ENCODE results near the gene TRAPPC8. TPM values are rescaled to one million over a fixed set of nuclear protein-coding genes. Genes with fewer than 3 reads are reported as not detected.
"Not testable (repeated sequence)": the region's sequence is repeated elsewhere in the genome, so short reads cannot be mapped to it uniquely, and the experiment has no call there.

Gene TRAPPC8
- total and polyA plus RNA-seq, 11 donors, result 9.5 to 41.9 (median 29.4) TPM

DNA sequence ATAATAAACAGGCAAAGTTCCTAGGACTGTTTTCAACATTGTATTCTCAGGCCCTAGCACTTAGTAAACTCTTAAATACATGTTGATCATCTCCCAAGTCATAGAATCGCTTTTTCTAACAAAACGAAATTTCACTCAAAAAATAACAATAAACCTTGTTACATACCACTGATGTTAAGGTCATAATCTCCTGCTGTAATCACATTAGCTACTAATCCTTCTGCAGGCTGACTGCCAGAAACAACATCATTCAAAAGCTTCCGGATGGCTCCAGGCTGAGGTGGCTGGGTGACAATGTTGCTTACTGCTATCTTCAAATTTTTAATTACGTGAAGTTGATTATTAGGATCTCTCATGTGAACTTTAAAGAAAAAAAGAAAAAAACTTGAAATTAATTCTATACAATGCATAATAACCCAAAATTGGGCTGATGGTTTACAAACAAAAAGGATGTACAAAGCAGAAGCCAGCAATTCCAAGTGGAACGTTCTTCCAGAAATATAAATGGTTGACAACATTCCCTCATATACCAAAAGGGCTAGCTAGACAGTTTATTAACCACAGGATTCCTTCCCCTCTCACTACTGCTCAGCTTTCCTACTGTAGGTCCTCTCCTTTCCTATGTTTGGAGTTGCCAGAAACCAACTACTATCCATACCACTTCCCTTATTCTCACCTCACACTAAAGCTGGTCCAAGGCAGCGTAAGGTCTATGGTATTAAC, 11.6 kb downstream of the TRAPPC8 start:
- Histone ChIP-seq H3K27me3 (no peaks in the 10 kb centered on the region), H3K36me3 (peaks cover 0 to 65% (median 44%) of the 10 kb centered on the region in 9 donors), H3K27ac (no peak overlapping the region), H3K9me3 (no peaks in the 10 kb centered on the region), H3K4me1 (peaks cover 0 to 18% (median 6%) of the 10 kb centered on the region in 12 donors), H3K4me3 (no peak overlapping the region)
- intact Hi-C loops (cut with DNase I), result no loop called here
- TF ChIP-seq, protein P1, sequence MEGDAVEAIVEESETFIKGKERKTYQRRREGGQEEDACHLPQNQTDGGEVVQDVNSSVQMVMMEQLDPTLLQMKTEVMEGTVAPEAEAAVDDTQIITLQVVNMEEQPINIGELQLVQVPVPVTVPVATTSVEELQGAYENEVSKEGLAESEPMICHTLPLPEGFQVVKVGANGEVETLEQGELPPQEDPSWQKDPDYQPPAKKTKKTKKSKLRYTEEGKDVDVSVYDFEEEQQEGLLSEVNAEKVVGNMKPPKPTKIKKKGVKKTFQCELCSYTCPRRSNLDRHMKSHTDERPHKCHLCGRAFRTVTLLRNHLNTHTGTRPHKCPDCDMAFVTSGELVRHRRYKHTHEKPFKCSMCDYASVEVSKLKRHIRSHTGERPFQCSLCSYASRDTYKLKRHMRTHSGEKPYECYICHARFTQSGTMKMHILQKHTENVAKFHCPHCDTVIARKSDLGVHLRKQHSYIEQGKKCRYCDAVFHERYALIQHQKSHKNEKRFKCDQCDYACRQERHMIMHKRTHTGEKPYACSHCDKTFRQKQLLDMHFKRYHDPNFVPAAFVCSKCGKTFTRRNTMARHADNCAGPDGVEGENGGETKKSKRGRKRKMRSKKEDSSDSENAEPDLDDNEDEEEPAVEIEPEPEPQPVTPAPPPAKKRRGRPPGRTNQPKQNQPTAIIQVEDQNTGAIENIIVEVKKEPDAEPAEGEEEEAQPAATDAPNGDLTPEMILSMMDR (IDR thresholded peaks at IDR 0.05), result no peak
- no peak for TF ChIP-seq POLR2A (IDR thresholded peaks at IDR 0.05)
- ATAC-seq (peak in 1 of 4 donors; percentile 36), DNase-seq (no peak)
- 44 to 54% (median 49%) methylated on average over 6 of the region's 6 CpGs for WGBS, 4 donors

DNA sequence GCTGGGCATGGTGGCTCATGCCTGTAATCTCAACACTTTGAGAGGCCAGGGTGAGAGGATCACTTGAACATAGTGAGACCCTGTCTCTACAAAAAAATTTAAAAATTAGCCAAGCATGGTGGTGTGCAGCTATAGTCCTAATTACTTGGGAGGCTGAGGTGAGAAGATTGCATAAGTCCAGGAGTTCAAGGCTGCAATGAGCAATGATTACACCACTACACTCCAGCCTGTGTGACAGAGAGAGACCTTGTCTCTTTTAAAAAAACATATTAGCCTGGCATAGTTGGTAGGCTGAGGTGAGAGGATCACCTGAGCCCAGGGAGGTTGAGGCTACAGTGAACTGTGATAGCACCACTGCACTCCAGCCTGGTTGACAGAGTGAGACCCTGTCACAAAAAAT, 13.7 kb downstream of the TRAPPC8 start:
- DNase-seq, result no peak
- Histone ChIP-seq H3K27ac (no peak overlapping the region), H3K4me3 (no peak overlapping the region), H3K9me3 (no peaks in the 10 kb centered on the region), H3K27me3 (no peaks in the 10 kb centered on the region), H3K36me3 (peaks cover 0 to 63% (median 53%) of the 10 kb centered on the region in 9 donors), H3K4me1 (peaks cover 0 to 18% (median 6%) of the 10 kb centered on the region in 12 donors)
- intact Hi-C loops (cut with DNase I), result no loop called here
- ATAC-seq, result no peak
- TF ChIP-seq, protein P1 (IDR thresholded peaks at IDR 0.05), result no peak
- TF ChIP-seq POLR2A (IDR thresholded peaks at IDR 0.05), result no peak

DNA sequence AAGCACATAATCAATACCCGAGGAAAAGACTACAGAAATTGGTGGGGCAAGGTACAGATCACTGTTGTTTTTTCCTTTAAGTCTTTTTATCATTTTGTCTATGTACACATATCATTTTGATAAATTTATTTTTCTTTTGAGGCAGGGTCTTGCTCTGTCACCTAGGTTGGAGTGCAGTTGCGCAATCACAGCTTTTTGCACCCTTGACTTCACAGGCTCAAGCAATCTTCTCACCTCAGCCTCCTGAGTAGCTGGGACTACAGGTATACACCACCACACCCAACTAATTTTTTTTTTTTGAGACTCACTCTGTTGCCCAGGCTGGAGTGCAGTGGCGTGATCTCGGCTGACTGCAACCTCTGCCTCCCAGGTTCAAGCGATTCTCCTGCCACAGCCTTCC, 15.9 kb downstream of the TRAPPC8 start:
- DNase-seq; H3K9me3 ChIP-seq; H3K4me3 ChIP-seq; H3K27ac ChIP-seq; intact Hi-C loops (cut with DNase I); ATAC-seq; H3K27me3 ChIP-seq: not testable (repeated sequence)
- Histone ChIP-seq H3K4me1 (peaks cover 0 to 18% (median 6%) of the 10 kb centered on the region in 12 donors), H3K36me3 (peaks cover 0 to 78% (median 66%) of the 10 kb centered on the region in 9 donors)
- 94 to 100% (median 98%) methylated on average over 5 of the region's 5 CpGs for WGBS, 4 donors

DNA sequence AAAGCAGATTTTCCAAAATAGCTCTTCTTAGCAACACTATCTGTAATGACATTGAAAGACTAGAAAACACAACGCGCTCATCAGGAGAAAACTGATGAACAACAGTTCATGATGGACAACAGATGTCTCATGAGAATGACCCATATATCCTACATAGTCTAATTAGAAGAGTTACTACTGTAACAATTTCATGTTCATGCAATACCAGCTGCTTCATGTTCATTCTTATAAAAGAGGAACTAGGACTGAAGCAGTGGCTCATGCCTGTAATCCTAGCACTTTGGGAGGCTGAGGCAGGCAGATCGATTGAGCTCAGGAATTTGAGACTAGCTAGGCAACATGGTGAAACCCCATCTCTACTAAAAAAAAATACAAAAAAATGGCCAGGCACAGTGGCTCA, 22.7 kb downstream of the TRAPPC8 start:
- no peak for ATAC-seq
- Histone ChIP-seq H3K36me3 (peaks cover 0 to 79% (median 55%) of the 10 kb centered on the region in 9 donors), H3K27me3 (no peaks in the 10 kb centered on the region), H3K4me1 (peaks cover 0 to 5% (median 0%) of the 10 kb centered on the region in 12 donors), H3K4me3 (no peak overlapping the region), H3K27ac (no peak overlapping the region), H3K9me3 (no peaks in the 10 kb centered on the region)
- TF ChIP-seq, protein P1 (IDR thresholded peaks at IDR 0.05), result no peak
- no peak for TF ChIP-seq POLR2A (IDR thresholded peaks at IDR 0.05)
- intact Hi-C loops (cut with DNase I), result no loop called here
- no peak for DNase-seq
- WGBS, 4 donors, result 90 to 96% (median 93%) methylated on average over 3 of the region's 3 CpGs

DNA sequence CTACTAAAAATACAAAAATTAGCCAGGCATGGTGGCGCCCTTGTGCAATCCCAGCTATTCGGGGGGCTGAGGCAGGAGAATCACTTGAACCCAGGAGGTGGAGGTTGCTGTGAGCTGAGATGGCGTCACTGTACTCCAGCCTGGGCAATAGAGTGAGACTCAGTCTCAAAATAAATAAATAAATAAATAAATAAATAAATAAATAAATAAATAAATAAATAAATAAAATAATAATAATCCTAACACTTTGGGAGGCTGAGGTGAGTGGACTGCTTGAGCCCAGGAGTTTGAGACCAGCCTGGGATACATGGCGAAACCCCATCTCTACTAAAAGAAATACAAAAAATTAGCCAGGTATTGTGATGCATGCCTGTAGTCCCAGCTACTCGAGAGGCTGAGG, 23.6 kb downstream of the TRAPPC8 start:
- H3K27ac ChIP-seq; H3K9me3 ChIP-seq; DNase-seq; H3K27me3 ChIP-seq; intact Hi-C loops (cut with DNase I); H3K4me3 ChIP-seq; H3K4me1 ChIP-seq; ATAC-seq: not testable (repeated sequence)
- WGBS, 4 donors, result 98 to 100% (median 99%) methylated on average over 5 of the region's 5 CpGs
- peaks cover 0 to 88% (median 53%) of the 10 kb centered on the region in 9 donors for H3K36me3 ChIP-seq
